Bronchial epithelial cell (primary cell): ENCODE measurements around the gene AGBL1. TPM values are rescaled to one million over a fixed set of nuclear protein-coding genes. Genes with fewer than 3 reads are reported as not detected.

Experiments used
- DNase-seq: peaks from one replicate; pipeline ENCODE4 v3.0.0-alpha.2; 2010; ENCODE audit warnings: low read depth
- FAIRE-seq: peaks from 2 replicates; lab custom pipeline; 2011; peaks lifted over from hg19 to GRCh38; lab: Jason Lieb, UNC
- H3K27me3 ChIP-seq: 2 replicates; pipeline ENCODE4 v1.5.1; 2011; ENCODE audit warnings: low read length; ENCODE audit not compliant: control insufficient read depth, insufficient read depth
- H3K36me3 ChIP-seq: 2 replicates; pipeline ENCODE4 v1.5.1; 2011; ENCODE audit warnings: low read length; ENCODE audit not compliant: control insufficient read depth, insufficient read depth
- H3K4me3 ChIP-seq: 2 replicates; pipeline ENCODE4 v1.5.1; 2011; ENCODE audit warnings: mild to moderate bottlenecking, low read depth, low read length, control low read depth
- CTCF ChIP-seq: IDR thresholded peaks from 2 replicates; pipeline ENCODE4 v1.5.1; 2011; ENCODE audit warnings: mild to moderate bottlenecking, moderate library complexity, low read length, control low read depth, inconsistent platforms; ENCODE audit not compliant: insufficient read depth, severe bottlenecking
- total RNA-seq: library from RNA; depleted of rRNA; stranded (reverse); fragments of >200 nt; gene quantifications from 2 replicates; pipeline ENCODE4 v1.2.1, GENCODE V29; 2014

AGBL1 gene
- total RNA-seq, 1 donor from 2014 or later = not detected

DNA sequence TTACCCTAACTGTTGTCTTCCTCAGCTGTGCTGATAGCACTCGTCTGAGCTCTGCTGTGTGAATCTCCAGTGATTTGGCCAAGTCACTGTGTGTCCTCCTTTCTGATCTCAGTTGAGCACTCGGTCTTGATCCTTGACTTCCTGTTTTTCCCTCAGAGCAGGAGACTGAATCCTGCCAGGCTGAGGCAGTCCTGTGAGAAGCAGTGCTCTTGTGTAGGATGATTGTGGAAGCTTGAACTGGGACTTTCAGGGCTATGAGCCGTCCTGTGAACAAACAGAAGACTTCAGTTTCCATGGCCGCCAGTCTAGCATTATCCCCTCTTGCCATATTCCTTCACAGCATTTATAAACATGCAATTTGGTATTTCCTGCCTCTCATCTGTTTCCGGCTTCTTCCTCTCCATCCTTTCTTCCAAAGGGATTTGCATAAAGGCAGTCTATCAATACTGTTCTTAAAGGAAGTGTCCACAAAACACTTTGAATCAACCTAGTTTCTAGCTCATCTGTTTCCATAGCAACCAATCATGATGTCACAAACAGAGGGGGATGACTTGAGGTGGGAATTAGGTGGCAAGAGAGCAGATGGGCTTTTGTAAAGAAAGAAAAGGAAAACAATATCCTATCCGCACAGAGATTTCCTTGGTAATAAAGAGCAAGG lies 237.2 kb downstream of the AGBL1 start:
- DNase-seq = no peak
- Histone ChIP-seq H3K36me3 (no peaks in the 10 kb centered on the region), H3K4me3 (no peak overlapping the region), H3K27me3 (no peaks in the 10 kb centered on the region)
- FAIRE-seq = no peak
- TF ChIP-seq CTCF = no peak

GRCh38 chr15:86317384-86317740 lies 237.7 kb downstream of the AGBL1 start:
- no peak overlapping the region for H3K4me3 ChIP-seq
- H3K36me3 ChIP-seq = no peaks in the 10 kb centered on the region
- DNase-seq (peak; percentile 92), FAIRE-seq (peak; percentile 79)
- no peak for TF ChIP-seq CTCF
- H3K27me3 ChIP-seq = no peaks in the 10 kb centered on the region

DNA sequence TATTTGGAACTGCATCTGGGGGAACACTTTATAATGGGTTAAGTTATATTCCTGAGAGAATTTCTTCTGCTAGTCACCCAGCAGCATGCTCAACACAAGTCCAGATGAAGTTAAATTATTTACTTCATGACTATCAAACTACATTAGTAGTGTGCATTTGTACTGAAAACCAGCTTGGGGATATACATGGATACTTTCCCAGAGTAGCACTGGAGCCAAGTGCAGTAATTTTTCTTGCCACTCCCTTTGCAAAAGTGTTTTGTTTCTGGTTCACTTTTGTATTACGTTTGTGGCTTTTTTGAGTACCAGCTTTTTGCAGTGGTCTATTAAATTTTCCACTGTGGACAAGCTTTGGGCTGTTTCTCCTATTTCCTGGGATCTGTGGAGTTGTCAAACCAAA lies 243.0 kb downstream of the AGBL1 start:
- TF ChIP-seq CTCF = no peak
- Histone ChIP-seq H3K4me3 (no peak overlapping the region), H3K27me3 (no peaks in the 10 kb centered on the region), H3K36me3 (no peaks in the 10 kb centered on the region)
- DNase-seq (no peak), FAIRE-seq (no peak)

DNA sequence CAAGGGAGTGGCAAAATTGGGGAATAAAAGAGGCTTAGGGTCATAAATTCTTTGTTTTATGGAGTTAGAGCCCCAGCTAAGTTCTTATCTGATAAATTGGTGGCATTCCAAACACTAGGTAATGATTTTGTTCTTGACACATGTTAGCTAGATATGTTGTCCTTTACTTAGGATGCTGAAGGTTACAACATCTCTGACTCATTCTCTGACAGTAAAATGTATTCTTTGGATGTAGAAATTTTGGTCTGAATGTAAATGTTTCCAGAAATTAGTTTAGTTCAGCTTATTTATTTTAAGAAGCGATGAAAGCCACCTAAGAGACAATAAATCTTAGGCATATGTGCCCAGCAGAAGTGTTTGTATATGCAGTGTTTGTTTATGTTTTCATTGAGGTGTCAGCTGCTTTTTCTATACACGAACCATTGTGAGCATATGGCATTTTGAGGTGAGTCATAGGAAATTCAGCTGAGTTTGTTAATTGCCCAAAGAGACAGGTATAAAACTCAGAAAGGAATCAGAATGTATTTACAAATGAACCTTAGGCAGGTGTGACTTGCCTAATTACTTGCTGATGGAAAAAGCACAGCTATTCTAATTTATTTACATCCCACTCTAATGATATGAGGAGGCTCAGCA lies 247.7 kb downstream of the AGBL1 start:
- no peak for FAIRE-seq
- peak; percentile 85 for DNase-seq
- TF ChIP-seq CTCF = no peak

GRCh38 chr15:86328658-86329057 lies 249.0 kb downstream of the AGBL1 start:
- TF ChIP-seq CTCF = no peak
- Histone ChIP-seq H3K36me3 (no peaks in the 10 kb centered on the region), H3K27me3 (no peaks in the 10 kb centered on the region), H3K4me3 (no peak overlapping the region)
- FAIRE-seq (no peak), DNase-seq (no peak)

More for the DNA sequence above, 247.7 kb downstream of the AGBL1 start:
- H3K36me3 ChIP-seq = no peaks in the 10 kb centered on the region
- H3K27me3 ChIP-seq = no peaks in the 10 kb centered on the region
- H3K4me3 ChIP-seq = no peak overlapping the region
